ENCODE data around the gene RNF113B.

Gene RNF113B

GRCh38 chr13:98189841-98190505 lies 12.9 kb upstream of the RNF113B start:
- H3K4me3 ChIP-seq (replicated peaks in 1 of 2; ENCODE audit: low read depth in 2 of 2, low read length in 2 of 2) = no peak overlapping the region
- DNase-seq (ENCODE audit: low read depth in 2 of 2) = no peak
- peak; percentile 9 for TF ChIP-seq CTCF (IDR thresholded peaks at IDR 0.05; ENCODE audit: low read depth, low read length)

- H3K4me3 ChIP-seq (replicated peaks in 1 of 2; ENCODE audit: low read depth in 2 of 2, low read length in 2 of 2) = no peak overlapping the region
- TF ChIP-seq CTCF (IDR thresholded peaks at IDR 0.05; ENCODE audit: low read depth, low read length) = no peak
- DNase-seq (ENCODE audit: low read depth in 2 of 2) = no peak
Measured at GRCh38 chr13:98188544-98189166, 11.6 kb upstream of the RNF113B start.

- TF ChIP-seq CTCF (IDR thresholded peaks at IDR 0.05; ENCODE audit: low read depth, low read length) = no peak
- no peak overlapping the region for H3K4me3 ChIP-seq (replicated peaks in 1 of 2; ENCODE audit: low read depth in 2 of 2, low read length in 2 of 2)
- no peak for DNase-seq (ENCODE audit: low read depth in 2 of 2)
Measured at GRCh38 chr13:98187965-98188261, 10.8 kb upstream of the RNF113B start.

- no peak for DNase-seq (ENCODE audit: low read depth in 2 of 2)
- TF ChIP-seq CTCF (IDR thresholded peaks at IDR 0.05; ENCODE audit: low read depth, low read length) = no peak
- no peak overlapping the region for H3K4me3 ChIP-seq (replicated peaks in 1 of 2; ENCODE audit: low read depth in 2 of 2, low read length in 2 of 2)
Measured at GRCh38 chr13:98187155-98187964, 10.3 kb upstream of the RNF113B start.

GRCh38 chr13:98184792-98185191 lies 7.7 kb upstream of the RNF113B start:
- H3K4me3 ChIP-seq (replicated peaks in 1 of 2; ENCODE audit: low read depth in 2 of 2, low read length in 2 of 2) = no peak overlapping the region
- no peak for TF ChIP-seq CTCF (IDR thresholded peaks at IDR 0.05; ENCODE audit: low read depth, low read length)
- DNase-seq (ENCODE audit: low read depth in 2 of 2) = peak in 1 of 2 donors; percentile 63

GRCh38 chr13:98182589-98182988 lies 5.5 kb upstream of the RNF113B start:
- H3K4me3 ChIP-seq (replicated peaks in 1 of 2; ENCODE audit: low read depth in 2 of 2, low read length in 2 of 2) = no peak overlapping the region
- no peak for TF ChIP-seq CTCF (IDR thresholded peaks at IDR 0.05; ENCODE audit: low read depth, low read length)
- DNase-seq (ENCODE audit: low read depth in 2 of 2) = no peak
